GM19099 (cell line): ENCODE data around the gene SMG6.
A peak's percentile ranks its signal among the peaks of the same experiment; 100 is the strongest.

Source experiments
- POLR2A ChIP-seq: IDR thresholded peaks from 3 replicates; pipeline ENCODE4 v1.6.1; 2011; ENCODE audit warnings: low read depth; ENCODE audit not compliant: insufficient read length; ENCODE audit errors: extremely low read depth

Gene SMG6

GRCh38 chr17:2068519-2069051, 235.0 kb downstream of the SMG6 start:
- no peak for TF ChIP-seq POLR2A

- no peak for TF ChIP-seq POLR2A
Observed at GRCh38 chr17:2068031-2068518, 235.5 kb downstream of the SMG6 start.

GRCh38 chr17:2067608-2068024, 236.0 kb downstream of the SMG6 start:
- TF ChIP-seq POLR2A: no peak

GRCh38 chr17:2067048-2067561, 236.5 kb downstream of the SMG6 start:
- no peak for TF ChIP-seq POLR2A

GRCh38 chr17:2065949-2066400, 237.6 kb downstream of the SMG6 start:
- TF ChIP-seq POLR2A: no peak

- TF ChIP-seq POLR2A: no peak
Observed at GRCh38 chr17:2064980-2065785, 238.4 kb downstream of the SMG6 start.

GRCh38 chr17:2064520-2064971, 239.0 kb downstream of the SMG6 start:
- TF ChIP-seq POLR2A: no peak

GRCh38 chr17:2064147-2064489, 239.5 kb downstream of the SMG6 start:
- TF ChIP-seq POLR2A: no peak

GRCh38 chr17:2063261-2064146, 240.1 kb downstream of the SMG6 start:
- TF ChIP-seq POLR2A: peak; percentile 14

GRCh38 chr17:2062571-2063183, 240.9 kb downstream of the SMG6 start:
- TF ChIP-seq POLR2A: peak; percentile 43

- TF ChIP-seq POLR2A: no peak
Observed at GRCh38 chr17:2061441-2061958, 242.1 kb downstream of the SMG6 start.

GRCh38 chr17:2060681-2061440, 242.7 kb downstream of the SMG6 start:
- TF ChIP-seq POLR2A: peak; percentile 24

- TF ChIP-seq POLR2A: no peak
Observed at GRCh38 chr17:2060385-2060658, 243.3 kb downstream of the SMG6 start.
